ENCODE measurements around the gene FER1L5.
A peak's percentile ranks its signal among the peaks of the same experiment; 100 is the strongest.

FER1L5 gene

GRCh38 chr2:96699621-96700020, 57.1 kb downstream of the FER1L5 start:
- DNase-seq = no peak

- DNase-seq = no peak
Observed at GRCh38 chr2:96700086-96700485, 57.5 kb downstream of the FER1L5 start.

GRCh38 chr2:96701636-96702035, 59.1 kb downstream of the FER1L5 start:
- no peak for DNase-seq

DNA sequence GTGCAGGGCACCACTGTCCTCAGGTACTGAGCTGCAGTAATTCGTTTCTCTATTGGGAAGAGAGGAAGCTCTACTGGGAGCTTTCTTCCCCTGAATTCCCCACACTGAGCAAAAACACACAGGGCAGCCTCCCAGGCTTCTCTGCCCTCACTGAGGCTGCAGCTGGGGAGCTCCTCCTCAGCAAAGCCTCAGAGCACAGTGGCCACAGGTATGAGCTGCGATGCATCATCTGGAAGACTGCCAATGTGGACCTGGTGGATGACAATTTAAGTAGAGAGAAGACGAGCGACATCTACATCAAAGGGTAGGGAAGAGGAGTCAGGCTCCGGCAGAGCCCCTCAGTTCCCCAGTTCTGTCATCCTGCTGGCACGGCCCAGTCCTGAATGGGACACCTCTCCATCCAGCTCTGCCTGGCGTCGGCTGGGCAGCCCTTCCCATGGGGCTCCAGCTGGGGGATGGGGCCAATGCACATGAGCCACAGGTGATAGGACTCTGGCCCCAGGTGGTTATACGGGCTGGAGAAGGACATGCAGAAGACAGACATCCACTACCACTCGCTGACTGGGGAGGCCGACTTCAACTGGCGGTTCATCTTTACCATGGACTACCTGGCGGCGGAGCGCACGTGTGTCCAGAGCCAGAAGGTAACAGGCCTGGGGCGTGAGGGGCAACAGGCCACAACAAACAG, 59.7 kb downstream of the FER1L5 start:
- DNase-seq = no peak

DNA sequence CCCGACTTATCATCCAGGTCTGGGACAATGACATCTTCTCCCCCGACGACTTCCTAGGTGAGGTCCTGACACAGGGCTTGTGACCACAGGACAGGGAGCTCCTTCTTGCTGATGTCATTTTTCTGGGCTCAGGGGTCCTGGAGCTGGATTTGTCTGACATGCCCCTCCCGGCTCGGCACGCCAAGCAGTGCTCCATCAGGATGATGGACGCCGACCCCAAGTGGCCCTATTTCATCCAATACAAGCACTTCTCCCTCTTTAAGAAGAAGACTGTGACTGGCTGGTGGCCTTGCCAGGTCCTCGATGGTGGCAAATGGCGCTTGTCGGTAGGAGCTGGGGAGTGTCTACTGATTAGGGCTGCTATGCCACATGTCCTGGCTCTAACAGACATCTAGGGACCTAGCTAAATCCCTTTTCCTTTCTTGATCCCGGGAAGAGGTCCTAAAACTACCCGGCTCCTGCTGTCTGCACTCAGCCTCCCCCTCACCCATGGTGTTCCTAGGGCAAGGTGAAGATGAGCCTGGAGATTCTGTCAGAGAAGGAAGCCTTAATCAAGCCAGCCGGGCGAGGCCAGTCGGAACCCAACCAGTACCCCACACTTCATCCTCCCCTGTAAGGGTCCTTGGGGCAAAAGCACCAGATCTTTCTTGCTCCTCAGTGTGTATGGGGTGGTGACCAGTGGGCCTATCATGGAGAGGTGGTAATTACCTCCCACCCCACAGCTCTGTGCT, 60.6 kb downstream of the FER1L5 start:
- DNase-seq = no peak

DNA sequence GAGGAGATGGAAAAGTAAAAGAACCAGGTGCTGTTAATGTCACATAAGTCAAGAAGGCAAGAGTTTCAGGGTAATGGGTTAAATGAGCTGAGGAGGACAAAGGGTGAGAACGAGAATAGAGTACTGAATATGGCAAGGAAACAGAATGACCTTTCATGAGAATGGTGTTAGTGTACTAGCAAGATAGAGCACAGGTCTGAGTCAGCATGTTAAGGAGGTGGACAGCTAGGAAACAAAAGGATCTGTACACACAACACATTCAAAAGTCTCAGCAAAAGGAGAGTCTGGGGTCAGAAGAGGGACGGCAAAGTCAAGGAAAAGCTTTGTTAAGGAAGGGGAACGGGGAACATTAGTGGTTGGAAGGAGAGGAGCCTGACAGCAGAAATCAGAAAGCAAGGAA, 68.4 kb downstream of the FER1L5 start:
- no peak for DNase-seq

GRCh38 chr2:96715658-96716057, 73.1 kb downstream of the FER1L5 start:
- DNase-seq = no peak

- no peak for DNase-seq
Observed at GRCh38 chr2:96716388-96716787, 73.8 kb downstream of the FER1L5 start.

DNA sequence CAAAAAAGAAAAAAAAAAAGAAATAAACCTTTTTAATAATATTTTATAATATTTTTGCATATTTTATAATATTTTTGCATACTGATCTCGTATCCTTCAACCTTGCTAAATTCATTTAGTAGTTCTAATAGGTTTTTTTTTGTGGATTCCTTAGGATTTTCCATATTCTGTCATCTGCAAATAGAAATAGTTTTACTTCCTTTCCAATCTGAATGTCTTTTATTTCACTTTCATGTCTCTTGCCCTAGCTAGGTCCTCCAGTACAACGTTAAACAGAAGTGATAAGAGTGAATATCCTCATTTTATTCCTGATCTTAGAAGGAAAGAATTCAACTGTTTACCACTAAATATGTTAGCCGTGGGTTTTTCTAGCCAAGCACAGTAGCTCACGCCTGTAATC, 83.6 kb downstream of the FER1L5 start:
- DNase-seq = no peak

- no peak for DNase-seq
Observed at GRCh38 chr2:96727431-96727830, 84.9 kb downstream of the FER1L5 start.

- no peak for DNase-seq
Observed at GRCh38 chr2:96729748-96730147, 87.2 kb downstream of the FER1L5 start.

- no peak for DNase-seq
Observed at GRCh38 chr2:96730212-96730611, 87.6 kb downstream of the FER1L5 start.

DNA sequence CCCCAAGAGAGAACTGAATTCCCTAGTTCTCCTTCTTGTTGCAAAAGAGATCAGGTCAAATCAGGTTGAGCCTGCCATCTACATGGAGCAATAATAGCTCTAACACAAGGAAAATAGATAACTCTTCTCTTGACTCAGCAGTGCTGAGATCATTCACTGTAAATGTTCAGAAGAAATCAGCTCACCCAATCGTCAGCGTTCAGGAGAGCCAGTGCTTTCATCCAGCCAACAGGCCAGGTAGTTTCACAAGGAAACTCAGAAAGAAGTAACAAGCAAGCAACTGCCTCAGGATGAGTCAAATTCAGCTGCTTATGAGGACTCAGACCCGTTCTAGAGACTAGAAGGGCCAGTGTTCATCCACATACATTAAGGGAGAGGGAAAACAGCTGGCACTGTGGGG, 91.4 kb downstream of the FER1L5 start:
- DNase-seq = no peak

GRCh38 chr2:96734880-96735583, 92.5 kb downstream of the FER1L5 start:
- DNase-seq = no peak

GRCh38 chr2:96737251-96737650, 94.7 kb downstream of the FER1L5 start:
- no peak for DNase-seq

- DNase-seq = no peak
Observed at GRCh38 chr2:96737831-96738230, 95.3 kb downstream of the FER1L5 start.

DNA sequence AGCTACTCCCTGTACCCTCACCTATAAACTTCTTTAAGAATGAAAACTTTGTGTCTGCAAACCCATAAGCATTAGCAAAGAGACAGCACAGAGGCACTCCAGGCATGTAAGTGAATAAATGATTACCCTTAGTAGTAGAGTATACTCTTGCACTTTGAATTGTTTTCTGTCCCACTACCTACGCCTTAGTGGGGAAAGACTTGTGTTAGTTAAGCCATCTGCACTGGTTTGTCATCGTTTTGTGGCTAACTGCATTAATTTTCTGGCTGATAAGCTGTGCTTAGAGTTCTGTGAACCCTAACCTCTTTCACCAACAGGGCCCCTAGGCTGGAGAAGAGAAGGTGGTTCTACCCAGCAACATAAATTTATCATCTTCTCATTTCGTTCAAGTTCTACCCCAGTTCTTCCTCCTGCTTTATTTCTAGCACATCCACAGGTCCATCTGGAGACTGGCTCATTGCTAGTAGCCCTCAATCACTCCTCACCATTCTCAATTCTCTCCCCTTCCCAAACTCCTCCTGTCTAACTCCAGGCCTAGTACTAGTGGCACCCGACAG, 96.6 kb downstream of the FER1L5 start:
- no peak for DNase-seq

- peak; percentile 99 for DNase-seq
Observed at GRCh38 chr2:96739633-96740428, 97.3 kb downstream of the FER1L5 start, which contains the start of gene LMAN2L. Gene LMAN2L, minus strand, starts transcription at chr2:96740064. Its CDS starts 24 bp downstream, at chr2:96740040.

- DNase-seq = no peak
Observed at GRCh38 chr2:96747061-96747617, 104.6 kb downstream of the FER1L5 start.

- no peak for DNase-seq
Observed at GRCh38 chr2:96751800-96752199, 109.2 kb downstream of the FER1L5 start.

DNA sequence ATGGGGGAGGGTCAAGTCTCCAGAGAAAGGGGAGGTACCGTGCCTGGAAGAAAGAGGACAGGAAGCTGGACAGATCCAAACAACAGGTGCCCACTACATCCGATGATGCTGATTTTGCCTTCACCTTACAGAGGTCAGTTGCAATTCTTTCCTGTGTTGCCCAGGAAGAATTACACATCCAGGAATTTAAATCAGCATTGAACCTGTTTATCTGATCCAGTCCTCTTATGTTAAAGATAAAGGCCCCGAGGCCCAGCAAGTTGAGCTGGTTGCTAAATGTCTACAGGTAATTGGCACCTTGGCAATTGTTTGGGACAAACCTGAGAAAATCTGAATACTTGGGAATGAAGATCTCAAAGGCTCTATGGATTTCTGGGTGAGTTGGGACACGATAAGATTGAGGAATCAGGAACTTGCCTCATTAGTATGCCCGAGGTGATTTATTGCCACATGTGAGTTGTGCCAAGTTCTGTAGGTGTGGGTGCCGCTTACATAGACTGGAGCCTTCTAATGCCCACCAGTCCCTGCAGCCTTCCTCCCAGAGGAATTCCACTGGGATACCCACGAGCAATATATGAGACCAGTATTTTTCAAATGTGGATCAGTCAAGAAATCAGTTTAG, 111.2 kb downstream of the FER1L5 start:
- DNase-seq = no peak

DNA sequence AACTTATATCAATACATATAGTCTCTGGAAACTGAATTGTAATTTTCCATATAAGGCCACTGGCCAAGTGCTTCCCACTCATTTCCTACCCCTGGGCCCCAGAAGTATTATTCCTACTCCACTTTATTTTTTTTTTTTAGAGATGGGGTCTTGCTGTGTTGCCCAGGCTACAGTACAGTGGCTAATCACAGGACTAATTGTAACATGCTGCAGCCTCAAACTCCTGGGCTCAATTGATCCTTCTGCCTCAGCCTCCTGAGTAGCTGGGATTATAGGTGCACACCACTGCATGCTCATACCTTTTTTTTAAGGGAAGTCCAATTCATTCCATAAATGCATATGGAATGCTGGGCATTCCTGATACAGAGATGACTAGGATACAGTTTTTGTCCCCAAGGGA, 111.8 kb downstream of the FER1L5 start:
- no peak for DNase-seq

Measured in right forelimb (tissue), 1 donor.